B cell (primary cell): Measurements from ENCODE around the gene RBM43. TPM values are rescaled to one million over a fixed set of nuclear protein-coding genes. Genes with fewer than 3 reads are reported as not detected.

Source experiments
- ATAC-seq: fragments of 200-7000 bp; cut with Tn5 transposase; one replicate; pipeline ENCODE4 v1.10.0; 2021; ENCODE audit warnings: low read depth, mild to moderate bottlenecking, moderate number of reproducible peaks, moderate library complexity
- CTCF ChIA-PET: fragments of 350-600 bp; sonication (Branson Sonifier 250); formaldehyde crosslinking; loops from one replicate; lab custom pipeline; 2021; ENCODE audit warnings: antibody characterized with exemption, inconsistent platforms; lab: Charles Lee
- POLR2A ChIA-PET: fragments of 350-600 bp; sonication (Branson Sonifier 250); formaldehyde crosslinking; loops from one replicate; lab custom pipeline; 2021; ENCODE audit warnings: antibody characterized with exemption; lab: Charles Lee
- DNase-seq: peaks from one replicate; pipeline ENCODE4 v3.0.0; 2013
- H2AFZ ChIP-seq: 2 replicates; pipeline ENCODE4 v1.6.1; 2012; ENCODE audit warnings: mild to moderate bottlenecking, low read depth, low read length; ENCODE audit not compliant: insufficient read depth, poor library complexity, severe bottlenecking
- H3K27ac ChIP-seq, 2 donors: 1 replicate in 1 of 2; 2 replicates in 1 of 2; pipeline ENCODE4 v1.5.1; 2012 to 2013; ENCODE audit warnings: low read length in 2 of 2, mild to moderate bottlenecking in 2 of 2, moderate library complexity in 1 of 2
- H3K27me3 ChIP-seq, 4 experiments: fragments of 200-600 bp in 1 of 4; sonication (generic) in 1 of 4; replicated peaks in 1 of 4; 1 replicate in 2 of 4; 2 replicates in 2 of 4; pipeline versions ENCODE4 v1.6.1 to v1.7.0; 2013 to 2016; ENCODE audit warnings: low read length in 3 of 4, mild to moderate bottlenecking in 2 of 4, mixed read lengths in 1 of 4, moderate library complexity in 1 of 4; ENCODE audit not compliant: insufficient read depth in 4 of 4, control insufficient read depth in 3 of 4; ENCODE audit errors: control extremely low read depth in 1 of 4
- H3K36me3 ChIP-seq, 2 experiments: replicated peaks in 1 of 2; 1 replicate in 1 of 2; 2 replicates in 1 of 2; pipeline versions ENCODE4 v1.6.1 to v1.7.1; 2013; ENCODE audit warnings: low read length in 1 of 2; ENCODE audit not compliant: insufficient read depth in 2 of 2, control insufficient read depth in 1 of 2; ENCODE audit errors: control extremely low read depth in 1 of 2, extremely low read depth in 1 of 2
- H3K4me1 ChIP-seq, 2 donors: fragments of 200-600 bp in 1 of 2; sonication (generic) in 1 of 2; 1 replicate in 1 of 2; 2 replicates in 1 of 2; pipeline versions ENCODE4 v1.5.1 to v1.6.1; 2013 to 2017; ENCODE audit warnings: low read length in 2 of 2; ENCODE audit not compliant: control insufficient read depth in 2 of 2, insufficient read depth in 2 of 2
- H3K4me2 ChIP-seq: replicated peaks from 2 replicates; pipeline ENCODE3; 2012; ENCODE audit warnings: mild to moderate bottlenecking, low read depth, low read length; ENCODE audit not compliant: poor library complexity, severe bottlenecking
- H3K4me3 ChIP-seq, 5 experiments: fragments of 200-600 bp in 1 of 5; sonication (generic) in 1 of 5; 1 replicate in 3 of 5; 2 replicates in 2 of 5; pipeline versions ENCODE4 v1.5.1 to v1.7.0; 2011 to 2016; ENCODE audit warnings: low read length in 4 of 5, mild to moderate bottlenecking in 4 of 5, low read depth in 2 of 5, control low read depth in 1 of 5, moderate library complexity in 1 of 5; ENCODE audit not compliant: insufficient read depth in 1 of 5; ENCODE audit errors: control extremely low read depth in 1 of 5, extremely low read depth in 1 of 5
- H3K79me2 ChIP-seq: fragments of 200-600 bp; sonication (generic); one replicate; pipeline ENCODE4 v1.6.0; 2016; ENCODE audit warnings: low read length; ENCODE audit not compliant: control insufficient read depth, insufficient read depth
- H3K9ac ChIP-seq: fragments of 200-600 bp; sonication (generic); 2 replicates; pipeline ENCODE4 v1.6.1; 2017; ENCODE audit warnings: mild to moderate bottlenecking, low read length, moderate library complexity
- H3K9me3 ChIP-seq, 3 donors: one replicate each; pipeline versions ENCODE4 v1.6.1 to v1.7.1; 2013; ENCODE audit warnings: low read length in 2 of 3; ENCODE audit not compliant: control insufficient read depth in 2 of 3, insufficient read depth in 1 of 3; ENCODE audit errors: control extremely low read depth in 1 of 3
- H4K20me1 ChIP-seq: 2 replicates; pipeline ENCODE4 v1.6.0; 2012; ENCODE audit warnings: mild to moderate bottlenecking, low read length; ENCODE audit not compliant: insufficient read depth, control insufficient read depth, poor library complexity, severe bottlenecking
- H3K27ac Mint-ChIP-seq: one replicate; pipeline ENCODE4 v1.8.0; 2021; ENCODE audit warnings: mixed read lengths
- H3K27me3 Mint-ChIP-seq: one replicate; pipeline ENCODE4 v1.8.0; 2021; ENCODE audit warnings: mixed read lengths
- H3K4me1 Mint-ChIP-seq: one replicate; pipeline ENCODE4 v1.8.0; 2021; ENCODE audit warnings: mixed read lengths
- H3K4me3 Mint-ChIP-seq: one replicate; pipeline ENCODE4 v1.8.0; 2021; ENCODE audit warnings: mixed read lengths
- H3K9me3 Mint-ChIP-seq: one replicate; pipeline ENCODE4 v1.8.0; 2022; ENCODE audit warnings: mixed read lengths; ENCODE audit not compliant: insufficient read depth
- EZH2 ChIP-seq: IDR thresholded peaks from 2 replicates; pipeline ENCODE4 v1.6.1; 2012; ENCODE audit warnings: borderline replicate concordance, low read depth, mild to moderate bottlenecking, moderate library complexity, low read length; ENCODE audit not compliant: insufficient read depth, poor library complexity, severe bottlenecking
- WGBS: methylation state at CpG from one replicate; pipeline ENCODE4 v1.1.5; 2013; ENCODE audit warnings: missing lambda C conversion rate; ENCODE audit not compliant: insufficient coverage; 5-methylcytosine and 5-hydroxymethylcytosine counted together
- intact Hi-C: fragments of 100-400 bp; cut with micrococcal nuclease; formaldehyde crosslinking; loops from one replicate; pipeline ENCODE4 v1.10.0; 2022
- polyA plus RNA-seq: library from polyadenylated mRNA; depleted of rRNA; stranded (reverse); fragments of >200 nt; gene quantifications from 2 replicates; pipeline ENCODE4 v1.2.3, GENCODE V29; 2012
- total RNA-seq, 2 donors: library from RNA; stranded (reverse); fragments of 120-200 nt in 1 of 2; gene quantifications; 1 replicate in 1 of 2; 2 replicates in 1 of 2; pipeline versions ENCODE4 v1.2.3 to v1.2.4, GENCODE V29; 2013 to 2022
- TF ChIP-seq, protein P1 (sequence below): fragments of 200-600 bp; IDR thresholded peaks from one replicate; pipeline ENCODE4 v1.8.0; 2022; ENCODE audit warnings: antibody characterized with exemption, mild to moderate bottlenecking

The RBM43 gene
- total and polyA plus RNA-seq, 2 donors (not counting 1 experiment from before 2014, with no cell fraction given) = 4.8 to 8.4 TPM

GRCh38 chr2:151277067-151277466 is 15.4 kb upstream of the RBM43 start:
- ChIA-PET POLR2A (no interaction called here), CTCF (no interaction called here)
- Histone ChIP-seq H3K27me3 (no peaks in the 10 kb centered on the region), H2AFZ (no peak overlapping the region), H3K9ac (no peak overlapping the region), H3K36me3 (peaks cover 29 to 80% of the 10 kb centered on the region in 2 experiments), H4K20me1 (no peaks in the 10 kb centered on the region), H3K9me3 (no peaks in the 10 kb centered on the region), H3K4me2 (no peak overlapping the region), H3K4me1 (no peaks in the 10 kb centered on the region), H3K27ac (no peak overlapping the region), H3K4me3 (no peak overlapping the region), H3K79me2 (no peaks in the 10 kb centered on the region)
- Mint-ChIP-seq H3K27me3 (no peaks in the 10 kb centered on the region), H3K4me3 (no peak overlapping the region), H3K9me3 (no peaks in the 10 kb centered on the region), H3K27ac (no peak overlapping the region), H3K4me1 (no peaks in the 10 kb centered on the region)
- ATAC-seq = no peak
- no peak for DNase-seq
- no peak for TF ChIP-seq EZH2
- TF ChIP-seq, protein P1, sequence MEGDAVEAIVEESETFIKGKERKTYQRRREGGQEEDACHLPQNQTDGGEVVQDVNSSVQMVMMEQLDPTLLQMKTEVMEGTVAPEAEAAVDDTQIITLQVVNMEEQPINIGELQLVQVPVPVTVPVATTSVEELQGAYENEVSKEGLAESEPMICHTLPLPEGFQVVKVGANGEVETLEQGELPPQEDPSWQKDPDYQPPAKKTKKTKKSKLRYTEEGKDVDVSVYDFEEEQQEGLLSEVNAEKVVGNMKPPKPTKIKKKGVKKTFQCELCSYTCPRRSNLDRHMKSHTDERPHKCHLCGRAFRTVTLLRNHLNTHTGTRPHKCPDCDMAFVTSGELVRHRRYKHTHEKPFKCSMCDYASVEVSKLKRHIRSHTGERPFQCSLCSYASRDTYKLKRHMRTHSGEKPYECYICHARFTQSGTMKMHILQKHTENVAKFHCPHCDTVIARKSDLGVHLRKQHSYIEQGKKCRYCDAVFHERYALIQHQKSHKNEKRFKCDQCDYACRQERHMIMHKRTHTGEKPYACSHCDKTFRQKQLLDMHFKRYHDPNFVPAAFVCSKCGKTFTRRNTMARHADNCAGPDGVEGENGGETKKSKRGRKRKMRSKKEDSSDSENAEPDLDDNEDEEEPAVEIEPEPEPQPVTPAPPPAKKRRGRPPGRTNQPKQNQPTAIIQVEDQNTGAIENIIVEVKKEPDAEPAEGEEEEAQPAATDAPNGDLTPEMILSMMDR = no peak
- intact Hi-C loops = no loop called here
- 67% methylated on average over 1 of the region's 1 CpG for WGBS

GRCh38 chr2:151275291-151275690 is 13.6 kb upstream of the RBM43 start:
- intact Hi-C loops = no loop called here
- WGBS = 100% methylated on average over 5 of the region's 7 CpGs
- ATAC-seq (no peak), DNase-seq (no peak)
- no peaks in the 10 kb centered on the region for H3K9me3 Mint-ChIP-seq
- H3K79me2 ChIP-seq = no peaks in the 10 kb centered on the region
- H3K4me2 ChIP-seq = no peak overlapping the region
- ChIA-PET CTCF (no interaction called here), POLR2A (no interaction called here)
- no peak overlapping the region for H2AFZ ChIP-seq
- H3K36me3 ChIP-seq = peaks cover 23 to 84% of the 10 kb centered on the region in 2 experiments
- TF ChIP-seq EZH2 = no peak
- TF ChIP-seq, protein P1 = no peak
- no peak overlapping the region for H3K4me3 Mint-ChIP-seq
- no peak overlapping the region for H3K9ac ChIP-seq
- no peak overlapping the region for H3K27ac ChIP-seq
- H3K27me3 ChIP-seq = no peaks in the 10 kb centered on the region
- H3K4me1 ChIP-seq = no peaks in the 10 kb centered on the region
- no peaks in the 10 kb centered on the region for H3K9me3 ChIP-seq
- H3K27me3 Mint-ChIP-seq = no peaks in the 10 kb centered on the region
- H3K4me1 Mint-ChIP-seq = no peaks in the 10 kb centered on the region
- no peak overlapping the region for H3K27ac Mint-ChIP-seq
- no peaks in the 10 kb centered on the region for H4K20me1 ChIP-seq
- no peak overlapping the region for H3K4me3 ChIP-seq
